Measurements from ENCODE around the gene ZNF436.
"Not testable (repeated sequence)": the region's sequence is repeated elsewhere in the genome, so short reads cannot be mapped to it uniquely, and the experiment has no call there.

Gene ZNF436

DNA sequence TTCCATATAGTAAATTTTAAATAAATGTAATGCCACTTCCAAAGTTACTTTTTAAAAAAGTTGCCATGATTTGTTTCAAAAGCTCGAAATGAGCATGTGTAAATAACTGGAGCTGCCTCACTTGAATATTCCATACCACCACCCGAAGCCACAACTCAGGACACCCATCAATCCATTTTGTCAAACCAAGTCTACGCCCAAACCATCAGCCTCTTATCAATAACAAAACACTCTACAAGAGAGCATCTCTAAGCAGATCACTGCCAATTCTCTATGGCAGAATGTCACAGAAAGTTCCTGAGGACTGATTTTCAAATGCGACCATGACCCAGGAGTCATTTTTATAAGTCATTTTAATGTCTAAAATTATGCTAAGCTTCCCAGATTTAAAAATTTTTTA, 30.0 kb downstream of the ZNF436 start:
- no peak overlapping the region for H3K4me3 ChIP-seq (ENCODE audit: low read length)
- peaks cover 51% of the 10 kb centered on the region for H3K4me1 ChIP-seq (ENCODE audit: control insufficient read depth, insufficient read depth, low read length)
- H3K36me3 ChIP-seq (ENCODE audit: control insufficient read depth, insufficient read depth, low read length, severe bottlenecking) = peaks cover 28% of the 10 kb centered on the region
- peak overlapping the region; percentile 95 for H3K9ac ChIP-seq (ENCODE audit: low read length)
- no peaks in the 10 kb centered on the region for H3K27me3 ChIP-seq (replicated peaks; ENCODE audit: control insufficient read depth, insufficient read depth, low read length)
- no peaks in the 10 kb centered on the region for H3K9me3 ChIP-seq (ENCODE audit: control insufficient read depth, low read length)
- DNase-seq (ENCODE audit: low read depth) = no peak

DNA sequence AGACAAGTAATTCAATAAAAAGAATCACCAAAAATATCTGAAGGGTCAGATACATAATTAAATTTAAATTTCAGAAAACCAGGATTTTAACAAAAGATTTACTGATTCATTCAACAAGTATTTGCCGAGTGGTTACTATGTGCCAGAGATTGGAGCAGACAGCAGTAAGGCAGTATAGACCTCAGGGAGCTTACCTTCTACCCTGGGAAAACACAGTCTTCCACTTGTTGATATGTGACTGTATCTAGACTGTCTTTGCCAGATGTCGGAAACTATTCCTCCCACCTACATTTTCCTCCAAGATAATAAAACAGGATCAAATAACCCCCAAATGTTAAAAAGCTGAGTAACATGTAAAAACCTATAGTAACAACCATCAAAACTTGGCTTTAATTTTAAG, 31.8 kb downstream of the ZNF436 start:
- Histone ChIP-seq H3K27me3 (replicated peaks; ENCODE audit: control insufficient read depth, insufficient read depth, low read length) (no peaks in the 10 kb centered on the region), H3K4me1 (ENCODE audit: control insufficient read depth, insufficient read depth, low read length) (peaks cover 51% of the 10 kb centered on the region), H3K9me3 (ENCODE audit: control insufficient read depth, low read length) (no peaks in the 10 kb centered on the region), H3K36me3 (ENCODE audit: control insufficient read depth, insufficient read depth, low read length, severe bottlenecking) (peaks cover 44% of the 10 kb centered on the region), H3K9ac (ENCODE audit: low read length) (no peak overlapping the region), H3K4me3 (ENCODE audit: low read length) (no peak overlapping the region)
- peak; percentile 11 for DNase-seq (ENCODE audit: low read depth)

- H3K4me1 ChIP-seq (ENCODE audit: control insufficient read depth, insufficient read depth, low read length) = peaks cover 21% of the 10 kb centered on the region
- H3K9ac ChIP-seq (ENCODE audit: low read length) = no peak overlapping the region
- H3K9me3 ChIP-seq (ENCODE audit: control insufficient read depth, low read length) = no peaks in the 10 kb centered on the region
- DNase-seq (ENCODE audit: low read depth) = no peak
- H3K4me3 ChIP-seq (ENCODE audit: low read length) = no peak overlapping the region
- no peaks in the 10 kb centered on the region for H3K27me3 ChIP-seq (replicated peaks; ENCODE audit: control insufficient read depth, insufficient read depth, low read length)
- peaks cover 77% of the 10 kb centered on the region for H3K36me3 ChIP-seq (ENCODE audit: control insufficient read depth, insufficient read depth, low read length, severe bottlenecking)
These were observed 37.9 kb downstream of the ZNF436 start for GRCh38 chr1:23331713-23332112.

GRCh38 chr1:23330846-23331245, 38.8 kb downstream of the ZNF436 start:
- Histone ChIP-seq H3K36me3 (ENCODE audit: control insufficient read depth, insufficient read depth, low read length, severe bottlenecking) (peaks cover 82% of the 10 kb centered on the region), H3K4me1 (ENCODE audit: control insufficient read depth, insufficient read depth, low read length) (peaks cover 21% of the 10 kb centered on the region), H3K9ac (ENCODE audit: low read length) (peak overlapping the region; percentile 40), H3K9me3 (ENCODE audit: control insufficient read depth, low read length) (no peaks in the 10 kb centered on the region), H3K4me3 (ENCODE audit: low read length) (no peak overlapping the region), H3K27me3 (replicated peaks; ENCODE audit: control insufficient read depth, insufficient read depth, low read length) (no peaks in the 10 kb centered on the region)
- peak; percentile 32 for DNase-seq (ENCODE audit: low read depth)

DNA sequence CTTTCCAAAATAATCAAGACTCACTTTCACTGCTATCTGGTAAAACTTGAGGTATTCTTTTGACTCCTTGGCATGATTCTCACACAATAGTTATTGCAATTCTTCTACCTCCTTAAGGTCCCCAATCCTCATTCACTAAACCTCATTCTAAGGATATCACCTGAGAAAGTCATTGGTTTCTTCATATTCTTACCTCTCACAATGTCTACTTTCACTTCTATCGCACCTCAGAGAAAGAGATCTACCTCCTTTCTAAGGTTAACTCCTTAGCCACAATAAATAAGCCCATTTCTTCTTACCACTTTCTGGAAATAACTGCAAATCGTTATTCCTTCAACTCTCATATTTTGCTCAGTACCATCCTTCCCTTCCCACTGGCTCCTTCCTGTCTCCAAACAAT, 44.2 kb downstream of the ZNF436 start:
- Histone ChIP-seq H3K4me1 (ENCODE audit: control insufficient read depth, insufficient read depth, low read length) (peaks cover 6% of the 10 kb centered on the region), H3K4me3 (ENCODE audit: low read length) (no peak overlapping the region), H3K36me3 (ENCODE audit: control insufficient read depth, insufficient read depth, low read length, severe bottlenecking) (peaks cover 78% of the 10 kb centered on the region), H3K27me3 (replicated peaks; ENCODE audit: control insufficient read depth, insufficient read depth, low read length) (no peaks in the 10 kb centered on the region), H3K9ac (ENCODE audit: low read length) (no peak overlapping the region), H3K9me3 (ENCODE audit: control insufficient read depth, low read length) (no peaks in the 10 kb centered on the region)
- no peak for DNase-seq (ENCODE audit: low read depth)

- H3K36me3 ChIP-seq (ENCODE audit: control insufficient read depth, insufficient read depth, low read length, severe bottlenecking) = peaks cover 80% of the 10 kb centered on the region
- H3K9ac ChIP-seq (ENCODE audit: low read length) = no peak overlapping the region
These were observed 46.9 kb downstream of the ZNF436 start for GRCh38 chr1:23322770-23323169.

DNA sequence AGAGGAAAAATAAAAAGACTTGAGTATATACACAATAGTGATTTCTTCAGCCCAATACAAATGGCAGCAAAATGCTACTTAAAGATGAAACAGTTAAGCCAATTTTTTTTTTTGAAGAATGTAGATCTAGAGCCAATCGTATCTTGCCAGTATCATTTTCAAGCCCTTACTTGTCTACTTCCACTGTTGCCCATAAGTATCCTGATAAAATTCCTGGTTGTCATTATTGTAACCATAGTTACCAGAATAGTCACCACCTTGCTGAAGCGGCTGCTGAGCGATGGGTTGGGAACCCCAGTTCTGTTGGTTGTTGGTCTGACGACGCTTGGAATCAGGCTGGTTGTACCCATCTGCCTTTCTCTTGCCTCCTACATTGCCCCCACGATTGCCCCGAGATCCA, 59.4 kb downstream of the ZNF436 start:
- H3K9ac ChIP-seq (ENCODE audit: low read length); DNase-seq (ENCODE audit: low read depth); H3K4me3 ChIP-seq (ENCODE audit: low read length); H3K9me3 ChIP-seq (ENCODE audit: control insufficient read depth, low read length); H3K27me3 ChIP-seq (replicated peaks; ENCODE audit: control insufficient read depth, insufficient read depth, low read length): not testable (repeated sequence)
- H3K36me3 ChIP-seq (ENCODE audit: control insufficient read depth, insufficient read depth, low read length, severe bottlenecking) = peaks cover 91% of the 10 kb centered on the region
- H3K4me1 ChIP-seq (ENCODE audit: control insufficient read depth, insufficient read depth, low read length) = peaks cover 14% of the 10 kb centered on the region

More at GRCh38 chr1:23322770-23323169, 46.9 kb downstream of the ZNF436 start:
- no peaks in the 10 kb centered on the region for H3K27me3 ChIP-seq (replicated peaks; ENCODE audit: control insufficient read depth, insufficient read depth, low read length)
- no peak for DNase-seq (ENCODE audit: low read depth)
- H3K4me1 ChIP-seq (ENCODE audit: control insufficient read depth, insufficient read depth, low read length) = no peaks in the 10 kb centered on the region
- H3K4me3 ChIP-seq (ENCODE audit: low read length) = no peak overlapping the region
- no peaks in the 10 kb centered on the region for H3K9me3 ChIP-seq (ENCODE audit: control insufficient read depth, low read length)

Measured in adipocyte (in vitro differentiated cells).